Left renal pelvis (tissue), 4 donors: ENCODE measurements around the gene RETREG1. TPM values are rescaled to one million over a fixed set of nuclear protein-coding genes. Genes with fewer than 3 reads are reported as not detected.
"Not testable (repeated sequence)": the region's sequence is repeated elsewhere in the genome, so short reads cannot be mapped to it uniquely, and the experiment has no call there.

ENCODE experiments used
- DNase-seq, 4 donors: peaks; one replicate each; pipeline ENCODE4 v3.0.0-alpha.2; 2013; ENCODE audit warnings: low read depth in 4 of 4, low spot score in 3 of 4
- polyA plus RNA-seq, 4 donors: library from polyadenylated mRNA; unstranded; fragments of 120-200 nt; gene quantifications; one replicate each; pipeline ENCODE4 v1.2.1, GENCODE V29; 2013; ENCODE audit not compliant: insufficient read length in 4 of 4

RETREG1 gene
- 10 to 100 TPM in 3 of 4 donors, 1 to 10 TPM in 1; 8.3 to 48.3 (median 38.2) TPM for polyA plus RNA-seq

- peak in 1 of 4 donors; percentile 40 for DNase-seq
These were observed at the start of gene RETREG1 for GRCh38 chr5:16616536-16617273. Gene RETREG1, minus strand, starts transcription at chr5:16616997. Its CDS starts 26 bp downstream, at chr5:16616971.

- no peak for DNase-seq
These were observed 49.5 kb upstream of the RETREG1 start for GRCh38 chr5:16666130-16666882.

DNA sequence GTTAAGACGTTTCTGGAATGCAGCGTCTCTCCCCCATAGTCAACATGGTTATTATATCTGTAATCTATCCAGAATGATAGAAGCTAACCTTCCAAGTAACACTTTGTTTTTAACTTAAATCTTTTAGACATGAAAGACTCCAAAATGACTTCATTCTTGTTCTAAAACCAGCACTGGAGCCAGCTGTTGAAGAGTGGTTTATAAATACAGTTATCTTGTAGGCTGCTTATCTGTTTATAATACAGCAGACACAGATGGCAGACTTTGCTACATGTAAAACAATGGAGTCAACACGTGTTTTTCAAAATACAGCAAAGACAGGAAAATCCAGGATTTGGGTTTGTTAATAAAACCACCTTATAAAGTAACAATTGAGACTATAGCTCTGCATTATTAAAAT is 48.8 kb upstream of the RETREG1 start:
- DNase-seq, result no peak

- no peak for DNase-seq
These were observed 47.6 kb upstream of the RETREG1 start for GRCh38 chr5:16664368-16664767.

- no peak for DNase-seq
These were observed 47.0 kb upstream of the RETREG1 start for GRCh38 chr5:16663840-16664239.

GRCh38 chr5:16661713-16662112 is 44.9 kb upstream of the RETREG1 start:
- no peak for DNase-seq

DNA sequence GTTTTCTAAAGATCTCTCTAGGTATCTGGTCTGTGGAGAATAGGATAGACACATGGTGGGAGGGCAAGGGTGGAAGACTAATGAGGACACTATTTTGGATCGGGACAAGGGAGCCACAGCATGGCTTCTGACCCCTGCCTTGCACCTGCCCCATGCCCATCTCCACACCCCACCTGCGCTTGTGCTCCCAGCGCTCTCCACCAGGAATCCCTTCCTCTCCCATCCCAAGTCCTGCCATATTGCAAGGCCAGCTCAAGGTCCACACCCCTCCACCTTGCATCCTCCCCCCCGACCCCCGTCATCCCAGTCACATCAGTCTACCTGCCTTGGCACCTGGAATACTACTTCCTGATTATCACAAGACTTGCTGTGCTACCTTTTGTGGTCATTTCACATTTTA is 44.2 kb upstream of the RETREG1 start:
- DNase-seq, result no peak

DNA sequence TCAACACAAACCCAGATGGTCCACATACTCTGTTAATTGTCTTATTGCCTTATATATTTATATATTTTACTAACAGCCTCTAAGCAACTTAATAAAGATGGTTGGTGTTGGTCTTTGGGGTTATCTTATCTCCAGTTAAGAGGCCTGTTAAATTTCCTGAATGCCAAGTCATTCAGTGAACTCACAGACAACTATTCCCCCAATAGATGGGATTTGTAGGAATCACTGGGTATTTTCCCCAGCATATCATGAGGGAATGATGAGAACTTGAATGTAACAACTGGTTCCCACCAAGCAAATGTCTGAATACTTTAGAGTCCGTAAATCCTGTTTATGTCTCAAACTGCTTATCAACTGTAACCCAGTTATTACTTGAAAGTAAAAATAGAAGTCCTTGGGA is 42.7 kb upstream of the RETREG1 start:
- no peak for DNase-seq

- no peak for DNase-seq
These were observed 39.9 kb upstream of the RETREG1 start for GRCh38 chr5:16656561-16657191.

DNA sequence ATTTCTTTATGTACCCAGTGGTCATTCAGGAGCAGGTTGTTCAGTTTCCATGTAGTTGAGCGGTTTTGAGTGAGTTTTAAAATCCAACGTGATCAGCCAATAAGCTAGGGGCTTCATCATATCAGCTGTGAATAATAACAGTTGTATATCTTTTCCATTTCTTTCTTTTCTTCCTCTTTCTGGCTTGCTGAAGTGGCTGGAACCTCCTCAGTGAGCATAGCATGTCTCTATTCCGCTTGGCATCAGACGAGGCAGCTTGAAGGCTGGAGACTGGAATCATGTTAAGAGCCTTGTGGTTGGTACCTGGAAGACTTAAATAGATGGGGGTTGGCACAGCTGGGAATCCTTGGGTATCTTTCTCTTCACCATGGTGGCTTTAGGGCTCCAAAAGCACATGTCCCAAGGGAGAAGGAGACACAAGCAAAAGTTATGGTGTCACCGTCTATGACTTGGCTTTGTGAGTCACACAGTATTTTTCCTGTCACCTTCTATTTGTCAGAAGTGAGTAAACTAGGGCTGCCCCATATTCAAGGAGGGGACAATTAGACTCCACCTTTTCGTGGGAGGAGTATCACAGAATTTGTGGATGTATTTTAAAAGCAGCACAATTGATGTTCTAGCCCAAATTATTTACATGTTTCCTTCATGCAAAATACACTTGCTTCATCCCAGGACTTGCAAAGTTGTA is 38.0 kb upstream of the RETREG1 start:
- DNase-seq, result no peak

DNA sequence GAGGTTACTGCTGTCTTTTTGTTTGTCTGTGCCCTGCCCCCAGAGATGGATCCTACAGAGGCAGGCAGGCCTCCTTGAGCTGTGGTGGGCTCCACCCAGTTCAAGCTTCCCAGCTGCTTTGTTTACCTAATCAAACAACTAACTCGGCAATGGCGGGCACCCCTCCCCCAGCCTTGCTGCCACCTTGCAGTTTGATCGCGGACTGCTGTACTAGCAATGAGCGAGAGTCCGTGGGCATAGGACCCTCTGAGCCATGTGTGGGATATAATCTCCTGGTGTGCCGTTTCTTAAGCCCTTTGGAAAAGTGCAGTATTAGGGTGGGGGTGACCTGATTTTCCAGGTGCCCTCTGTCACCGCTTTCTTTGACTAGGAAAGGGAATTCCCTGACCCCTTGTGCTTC is 31.9 kb upstream of the RETREG1 start:
- not testable (repeated sequence) for DNase-seq

DNA sequence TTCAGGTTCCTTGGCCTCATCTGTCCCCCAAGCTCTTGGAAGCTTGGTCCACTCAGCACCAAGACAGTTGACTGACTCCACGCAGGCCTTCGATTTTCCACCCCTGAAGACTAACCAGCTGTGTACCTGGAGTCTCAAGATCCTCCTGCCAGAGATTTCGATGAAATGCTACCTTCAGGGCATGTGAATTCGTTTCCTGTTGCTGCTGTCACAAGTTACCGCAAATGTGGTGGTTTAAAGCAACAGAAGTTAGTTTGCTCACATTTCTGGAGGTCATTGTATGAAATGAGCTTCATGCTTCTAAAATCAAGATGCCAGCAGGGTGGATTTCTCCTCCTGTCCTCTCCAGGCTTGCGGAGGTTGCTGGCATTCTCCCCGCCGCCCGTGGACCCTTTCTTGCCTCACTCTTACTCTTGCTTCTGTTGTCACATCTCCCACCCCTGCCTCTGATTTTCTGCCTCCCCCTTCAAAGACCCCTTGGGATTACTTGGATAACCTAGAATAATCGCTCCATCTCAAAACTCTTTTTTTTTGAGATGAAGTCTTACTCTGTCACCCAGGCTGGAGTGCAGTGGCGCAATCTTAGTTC is 27.6 kb upstream of the RETREG1 start:
- DNase-seq, result no peak

- DNase-seq, result no peak
These were observed 26.1 kb upstream of the RETREG1 start for GRCh38 chr5:16642867-16643266.

DNA sequence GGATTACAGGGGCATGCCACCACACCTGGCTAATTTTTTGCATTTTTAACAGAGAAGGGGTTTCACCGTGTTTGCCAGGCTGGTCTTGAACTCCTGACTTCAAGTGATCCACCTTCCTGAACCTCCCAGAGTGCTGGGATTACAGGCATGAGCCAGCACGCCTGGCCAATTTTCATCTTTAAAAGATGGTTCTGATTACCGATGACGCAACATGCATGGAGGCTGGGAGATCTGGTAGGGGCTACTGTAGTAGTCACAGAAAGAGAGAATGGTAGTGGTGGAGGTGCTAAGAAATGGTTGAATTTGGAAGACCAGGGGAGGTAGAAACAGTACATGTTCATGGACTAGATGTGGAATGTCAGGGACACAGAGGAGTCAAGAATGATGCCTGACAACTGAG is 22.4 kb upstream of the RETREG1 start:
- no peak for DNase-seq

DNA sequence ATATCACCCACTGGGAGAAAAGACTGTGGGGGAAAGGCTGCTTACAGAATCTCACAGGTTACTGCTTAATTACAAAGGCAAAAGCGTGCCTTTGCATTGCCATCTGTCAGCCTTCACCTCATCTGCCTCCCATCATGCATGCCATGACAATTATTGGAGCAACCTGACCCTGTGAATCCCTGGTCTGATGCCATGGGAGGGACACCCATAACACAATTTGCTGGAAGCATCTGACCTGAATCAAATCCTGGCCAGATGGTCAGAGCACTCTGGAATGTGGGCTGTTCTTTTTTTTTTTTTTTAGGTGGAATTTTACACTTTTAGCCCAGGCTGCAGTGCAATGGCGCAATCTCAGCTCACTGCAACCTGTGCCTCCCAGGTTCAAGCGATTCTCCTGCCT is 11.6 kb upstream of the RETREG1 start:
- DNase-seq, result no peak

DNA sequence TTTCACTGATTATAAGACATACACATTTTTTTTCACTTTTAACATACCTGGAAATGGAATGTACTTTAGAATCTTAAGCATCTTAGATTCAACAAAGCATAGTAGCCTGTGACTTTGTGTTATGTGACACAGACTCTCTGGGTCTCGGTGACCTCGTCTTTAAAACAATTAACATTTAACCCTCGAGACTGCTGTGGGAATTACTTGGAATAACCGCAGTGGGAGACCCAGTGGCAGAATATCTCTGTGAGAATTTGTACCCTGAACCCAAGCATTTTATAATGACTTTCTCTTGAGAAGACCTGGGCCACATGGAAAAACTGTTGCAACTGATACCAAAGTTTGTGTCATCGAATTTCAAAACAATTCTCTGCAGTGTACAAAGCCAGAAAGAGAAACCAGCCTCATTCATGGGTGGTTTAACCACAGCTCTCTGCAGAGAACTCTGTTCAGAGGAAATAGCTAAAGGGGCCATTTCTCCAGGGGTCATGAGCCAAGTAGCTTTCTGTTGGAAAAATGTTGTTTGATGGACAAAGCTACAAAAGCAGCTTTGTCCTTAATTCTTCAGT is 10.0 kb upstream of the RETREG1 start:
- DNase-seq, result no peak

DNA sequence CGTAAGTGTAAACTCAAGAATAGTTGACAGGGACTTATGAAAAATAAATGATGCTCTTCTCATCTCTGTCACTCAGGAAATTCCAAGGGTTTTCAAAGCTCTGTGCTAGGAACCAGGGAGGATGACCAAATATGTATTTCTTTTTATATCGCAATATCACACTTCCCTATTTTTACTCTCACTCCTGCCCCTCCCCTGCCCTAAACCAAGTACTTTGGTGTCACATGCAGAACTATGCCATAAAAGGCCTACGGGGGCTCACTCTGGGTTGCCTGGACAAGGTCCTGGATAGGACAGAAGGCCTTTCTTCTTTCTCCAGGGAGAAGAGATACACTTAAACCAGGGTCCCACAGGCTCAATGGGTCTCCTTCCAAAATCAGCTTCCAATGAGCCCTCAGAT is 8.3 kb upstream of the RETREG1 start:
- DNase-seq, result no peak

GRCh38 chr5:16619136-16619535 is 2.3 kb upstream of the RETREG1 start:
- no peak for DNase-seq

DNA sequence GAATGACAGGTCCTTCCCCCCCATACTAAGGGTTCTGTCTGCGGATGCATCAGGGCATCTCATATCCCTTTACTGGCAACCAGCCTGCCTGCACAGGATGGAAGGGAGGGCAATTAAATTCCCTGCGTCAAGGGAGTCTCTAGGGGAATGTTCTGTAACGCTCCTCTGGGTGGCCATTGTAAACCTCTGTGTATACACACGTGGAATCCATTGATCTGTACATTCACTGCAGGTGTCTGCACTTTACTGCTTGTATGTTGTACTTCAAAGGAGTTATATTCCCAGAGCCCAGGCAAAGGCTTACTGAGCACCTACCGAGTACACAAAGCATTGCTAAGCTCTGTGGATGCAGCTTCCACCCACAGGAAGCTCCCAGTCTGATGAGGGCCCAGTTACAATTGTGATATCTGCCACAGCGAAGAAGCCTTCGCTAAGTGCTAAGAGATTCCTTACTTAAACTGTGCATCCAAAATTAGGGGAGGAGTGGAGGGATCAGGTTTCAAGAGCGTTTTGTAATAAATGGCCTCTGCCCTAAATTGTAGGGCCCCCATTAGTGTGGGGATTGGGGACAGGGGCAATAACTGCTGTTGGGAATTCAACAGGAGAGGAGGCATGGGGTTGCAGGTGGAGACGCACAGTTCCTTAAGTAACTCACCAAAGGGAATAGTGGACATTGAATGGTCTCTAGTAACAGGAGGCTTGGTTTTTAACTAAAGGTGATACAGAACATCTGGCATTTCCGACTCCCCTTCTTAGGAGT is 1.5 kb upstream of the RETREG1 start:
- DNase-seq, result no peak
